ENCODE measurements around the gene DDR2.
A peak's percentile ranks its signal among the peaks of the same experiment; 100 is the strongest.

Gene DDR2

DNA sequence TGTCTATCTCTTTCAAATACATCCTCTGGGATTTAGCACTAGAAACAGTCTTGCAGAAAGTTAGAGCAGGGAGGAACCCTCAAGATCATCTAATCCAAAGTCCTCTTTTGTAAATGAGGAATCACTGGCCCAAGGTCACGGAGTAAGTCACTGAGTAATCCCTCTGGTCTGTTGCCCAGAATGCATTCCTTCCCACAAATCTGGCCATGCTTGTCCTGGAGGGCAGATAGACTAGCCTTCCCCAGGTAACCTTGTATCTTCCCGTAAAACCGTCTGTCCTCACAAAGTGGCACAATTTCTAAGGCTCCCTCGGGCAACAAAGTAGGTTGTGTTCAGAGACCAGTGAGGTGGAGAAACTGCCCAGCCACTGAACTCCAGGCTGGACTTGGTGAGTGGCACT is 46.2 kb downstream of the DDR2 start:
- DNase-seq (ENCODE audit: low read depth), result peak; percentile 26
- no peak for TF ChIP-seq CTCF (IDR thresholded peaks at IDR 0.05; ENCODE audit: insufficient read depth, low read depth, low read length, missing control alignments)
- no peak overlapping the region for H3K4me3 ChIP-seq (ENCODE audit: low read length)

DNA sequence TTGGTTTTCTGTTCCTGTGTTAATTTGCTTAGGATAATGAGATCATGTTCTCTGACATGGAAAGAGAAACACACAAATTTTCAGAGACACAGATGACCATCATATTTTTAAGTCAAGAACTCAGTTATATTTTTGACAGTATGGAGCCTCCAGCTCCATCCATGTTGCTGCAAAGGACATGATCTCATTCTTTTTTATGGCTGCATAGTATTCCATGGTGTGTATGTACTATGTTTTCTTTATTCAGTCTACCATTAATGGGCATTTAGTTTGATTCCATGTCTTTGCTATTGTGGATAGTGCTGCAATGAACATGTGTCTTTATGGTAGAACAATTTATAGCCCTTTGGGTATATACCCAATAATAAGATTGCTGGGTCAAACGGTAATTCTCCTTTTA is 47.0 kb downstream of the DDR2 start:
- no peak for TF ChIP-seq CTCF (IDR thresholded peaks at IDR 0.05; ENCODE audit: insufficient read depth, low read depth, low read length, missing control alignments)
- no peak for DNase-seq (ENCODE audit: low read depth)
- H3K4me3 ChIP-seq (ENCODE audit: low read length), result no peak overlapping the region

DNA sequence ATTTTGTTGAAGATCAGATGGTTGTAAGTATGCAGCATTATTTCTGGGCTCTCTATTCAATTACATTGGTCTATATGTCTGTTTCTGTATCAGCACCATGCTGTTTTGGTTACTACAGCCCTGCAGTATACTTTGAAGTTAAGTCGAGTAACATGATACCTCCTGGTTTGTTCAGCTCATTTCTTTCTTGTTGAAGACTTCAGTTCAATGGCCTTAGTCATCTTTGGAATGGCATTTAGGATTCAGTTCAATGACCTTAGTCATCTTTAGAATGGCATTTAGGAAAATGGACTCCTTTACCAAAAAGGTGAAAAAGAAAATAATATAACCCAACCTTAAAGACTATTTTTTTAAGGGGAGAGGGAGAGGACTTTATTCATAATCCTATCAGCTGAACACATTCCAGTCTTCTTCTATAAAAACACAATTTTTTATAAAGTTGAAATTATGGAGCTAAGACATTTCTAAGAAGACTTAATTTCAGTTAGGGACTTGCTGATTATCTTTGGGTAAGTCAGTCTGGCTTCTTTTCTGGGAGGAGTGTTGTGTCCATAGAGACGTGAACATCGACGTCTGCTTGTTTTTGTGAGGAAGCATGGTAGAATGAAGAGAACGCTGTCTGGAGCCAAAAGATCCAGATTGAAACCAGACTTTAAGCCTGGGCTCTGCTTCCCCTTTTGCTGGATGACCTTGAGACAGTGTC is 48.3 kb downstream of the DDR2 start:
- TF ChIP-seq CTCF (IDR thresholded peaks at IDR 0.05; ENCODE audit: insufficient read depth, low read depth, low read length, missing control alignments), result no peak
- H3K4me3 ChIP-seq (ENCODE audit: low read length), result no peak overlapping the region
- DNase-seq (ENCODE audit: low read depth), result no peak

GRCh38 chr1:162681122-162681436 is 48.8 kb downstream of the DDR2 start:
- DNase-seq (ENCODE audit: low read depth), result no peak
- TF ChIP-seq CTCF (IDR thresholded peaks at IDR 0.05; ENCODE audit: insufficient read depth, low read depth, low read length, missing control alignments), result no peak
- no peak overlapping the region for H3K4me3 ChIP-seq (ENCODE audit: low read length)

GRCh38 chr1:162682013-162682419 is 49.8 kb downstream of the DDR2 start:
- no peak for TF ChIP-seq CTCF (IDR thresholded peaks at IDR 0.05; ENCODE audit: insufficient read depth, low read depth, low read length, missing control alignments)

GRCh38 chr1:162687870-162688269 is 55.6 kb downstream of the DDR2 start:
- no peak for DNase-seq (ENCODE audit: low read depth)
- TF ChIP-seq CTCF (IDR thresholded peaks at IDR 0.05; ENCODE audit: insufficient read depth, low read depth, low read length, missing control alignments), result no peak
- no peak overlapping the region for H3K4me3 ChIP-seq (ENCODE audit: low read length)

More at GRCh38 chr1:162682013-162682419, 49.8 kb downstream of the DDR2 start:
- DNase-seq (ENCODE audit: low read depth), result no peak
- H3K4me3 ChIP-seq (ENCODE audit: low read length), result no peak overlapping the region

- no peak overlapping the region for H3K4me3 ChIP-seq (ENCODE audit: low read length)
- DNase-seq (ENCODE audit: low read depth), result no peak
- TF ChIP-seq CTCF (IDR thresholded peaks at IDR 0.05; ENCODE audit: insufficient read depth, low read depth, low read length, missing control alignments), result no peak
These were observed 56.3 kb downstream of the DDR2 start for GRCh38 chr1:162688521-162688920.

Data from epithelial cell of esophagus (primary cell).